HUDEP-2 (cell line): ENCODE results near the gene NEAT1.

ENCODE experiments used
- DNase-seq, 76 experiments: peaks; one replicate each; lab custom pipeline; 2025; ENCODE audit not compliant: unreplicated experiment in 76 of 76; lab: John Stamatoyannopoulos, UW

The NEAT1 gene

GRCh38 chr11:65432100-65432650 is 9.6 kb downstream of the NEAT1 start:
- no peak for DNase-seq

- DNase-seq, result peak in 23 of 76 experiments; percentile 25 to 64 (median 40)
Measured at GRCh38 chr11:65432686-65433582, 10.3 kb downstream of the NEAT1 start.

GRCh38 chr11:65433657-65434056 is 11.1 kb downstream of the NEAT1 start:
- no peak for DNase-seq

GRCh38 chr11:65434057-65434666 is 11.6 kb downstream of the NEAT1 start:
- DNase-seq, result peak in 7 of 76 experiments; percentile 14 to 46 (median 29)

- no peak for DNase-seq
Measured at GRCh38 chr11:65434667-65435410, 12.2 kb downstream of the NEAT1 start.

- no peak for DNase-seq
Measured at GRCh38 chr11:65435411-65435931, 12.9 kb downstream of the NEAT1 start.

GRCh38 chr11:65435981-65436411 is 13.4 kb downstream of the NEAT1 start:
- DNase-seq, result no peak

GRCh38 chr11:65436412-65437032 is 13.9 kb downstream of the NEAT1 start:
- no peak for DNase-seq

- no peak for DNase-seq
Measured at GRCh38 chr11:65437436-65438227, 15.0 kb downstream of the NEAT1 start.

- no peak for DNase-seq
Measured at GRCh38 chr11:65438257-65439151, 15.9 kb downstream of the NEAT1 start.

GRCh38 chr11:65439331-65440181 is 17.0 kb downstream of the NEAT1 start:
- no peak for DNase-seq

GRCh38 chr11:65440831-65441499 is 18.4 kb downstream of the NEAT1 start:
- no peak for DNase-seq

GRCh38 chr11:65442842-65443331 is 20.3 kb downstream of the NEAT1 start:
- DNase-seq, result peak in 1 of 76 experiments; percentile 7

GRCh38 chr11:65444314-65445051 is 21.9 kb downstream of the NEAT1 start:
- no peak for DNase-seq

- DNase-seq, result peak in 1 of 76 experiments; percentile 41
Measured at GRCh38 chr11:65445101-65445603, 22.6 kb downstream of the NEAT1 start.
